Lower lobe of right lung (tissue), 2 donors: ENCODE measurements around the gene TAMALIN. TPM values are rescaled to one million over a fixed set of nuclear protein-coding genes. Genes with fewer than 3 reads are reported as not detected.

Experiments
- ATAC-seq, 2 donors: fragments of 200-7000 bp; cut with Tn5 transposase; one replicate each; pipeline ENCODE4 v1.9.1; 2020 to 2022; ENCODE audit warnings: mild to moderate bottlenecking in 2 of 2, moderate library complexity in 2 of 2
- DNase-seq: peaks from one replicate; pipeline ENCODE4 v3.0.0-alpha.2; 2020
- H3K27ac ChIP-seq: fragments of 200-600 bp; one replicate; pipeline ENCODE4 v1.8.0; 2022
- H3K27me3 ChIP-seq: fragments of 200-600 bp; one replicate; pipeline ENCODE4 v1.8.0; 2022; ENCODE audit warnings: low read depth
- H3K36me3 ChIP-seq: fragments of 200-600 bp; one replicate; pipeline ENCODE4 v1.8.0; 2022; ENCODE audit warnings: mild to moderate bottlenecking
- H3K4me1 ChIP-seq: fragments of 200-600 bp; one replicate; pipeline ENCODE4 v1.8.0; 2022
- H3K4me3 ChIP-seq: fragments of 200-600 bp; one replicate; pipeline ENCODE4 v1.8.0; 2022; ENCODE audit warnings: mild to moderate bottlenecking
- H3K9me3 ChIP-seq: fragments of 200-600 bp; one replicate; pipeline ENCODE4 v1.8.0; 2022
- CTCF ChIP-seq: fragments of 200-600 bp; IDR thresholded peaks from one replicate; pipeline ENCODE4 v1.8.0; 2022; ENCODE audit warnings: antibody characterized with exemption, mild to moderate bottlenecking
- intact Hi-C: fragments of 100-400 bp; cut with DNase I; formaldehyde crosslinking; loops from one replicate; pipeline ENCODE4 v1.11.0; 2022
- total RNA-seq: library from RNA; stranded (reverse); fragmentation: NEBNext Ultra II Directional; extraction: Animal tissue kit (Norgen Biotek cat#: 25700); gene quantifications from one replicate; pipeline ENCODE4 v1.2.1, GENCODE V29; 2021
- donor health status: DM: no; HTN: yes; CAD: no; lungs with severe emphysema.

Gene TAMALIN
- total RNA-seq, 1 donor from 2014 or later, result 85.5 TPM

- ATAC-seq (no peak), DNase-seq (no peak)
- Histone ChIP-seq H3K27ac (no peak overlapping the region), H3K9me3 (no peaks in the 10 kb centered on the region), H3K4me1 (peaks cover 46% of the 10 kb centered on the region), H3K36me3 (peaks cover 3% of the 10 kb centered on the region), H3K27me3 (no peaks in the 10 kb centered on the region), H3K4me3 (no peak overlapping the region)
- TF ChIP-seq CTCF, result no peak
- intact Hi-C loops, result no loop called here
Observed at GRCh38 chr12:51960890-51961289, 45.9 kb upstream of the TAMALIN start.

GRCh38 chr12:51961834-51962233 lies 44.9 kb upstream of the TAMALIN start:
- no peaks in the 10 kb centered on the region for H3K9me3 ChIP-seq
- H3K36me3 ChIP-seq, result peaks cover 3% of the 10 kb centered on the region
- DNase-seq (no peak), ATAC-seq (no peak)
- H3K27me3 ChIP-seq, result no peaks in the 10 kb centered on the region
- intact Hi-C loops, result no loop called here
- H3K4me1 ChIP-seq, result peaks cover 40% of the 10 kb centered on the region
- H3K4me3 ChIP-seq, result no peak overlapping the region
- no peak for TF ChIP-seq CTCF
- no peak overlapping the region for H3K27ac ChIP-seq

- intact Hi-C loops, result no loop called here
- ATAC-seq (no peak), DNase-seq (no peak)
- no peaks in the 10 kb centered on the region for H3K27me3 ChIP-seq
- no peak overlapping the region for H3K27ac ChIP-seq
- peaks cover 40% of the 10 kb centered on the region for H3K4me1 ChIP-seq
- no peaks in the 10 kb centered on the region for H3K9me3 ChIP-seq
- TF ChIP-seq CTCF, result no peak
- no peak overlapping the region for H3K4me3 ChIP-seq
- peaks cover 3% of the 10 kb centered on the region for H3K36me3 ChIP-seq
Observed at GRCh38 chr12:51962737-51963136, 44.0 kb upstream of the TAMALIN start.

GRCh38 chr12:51963477-51963876 lies 43.3 kb upstream of the TAMALIN start:
- Histone ChIP-seq H3K4me3 (no peak overlapping the region), H3K27me3 (no peaks in the 10 kb centered on the region), H3K27ac (no peak overlapping the region), H3K4me1 (peaks cover 40% of the 10 kb centered on the region), H3K36me3 (peaks cover 3% of the 10 kb centered on the region), H3K9me3 (no peaks in the 10 kb centered on the region)
- DNase-seq, result no peak
- no peak for TF ChIP-seq CTCF
- intact Hi-C loops, result no loop called here
- ATAC-seq, result no peak

GRCh38 chr12:51969643-51970042 lies 37.1 kb upstream of the TAMALIN start:
- Histone ChIP-seq H3K36me3 (no peaks in the 10 kb centered on the region), H3K9me3 (no peaks in the 10 kb centered on the region), H3K4me3 (no peak overlapping the region), H3K27me3 (no peaks in the 10 kb centered on the region), H3K4me1 (peaks cover 50% of the 10 kb centered on the region), H3K27ac (no peak overlapping the region)
- intact Hi-C loops, result no loop called here
- ATAC-seq (no peak), DNase-seq (no peak)
- TF ChIP-seq CTCF, result no peak
